ENCODE measurements around the gene TINAG.

Gene TINAG
- 0 reads per million in 3 donors for total RNA-seq

DNA sequence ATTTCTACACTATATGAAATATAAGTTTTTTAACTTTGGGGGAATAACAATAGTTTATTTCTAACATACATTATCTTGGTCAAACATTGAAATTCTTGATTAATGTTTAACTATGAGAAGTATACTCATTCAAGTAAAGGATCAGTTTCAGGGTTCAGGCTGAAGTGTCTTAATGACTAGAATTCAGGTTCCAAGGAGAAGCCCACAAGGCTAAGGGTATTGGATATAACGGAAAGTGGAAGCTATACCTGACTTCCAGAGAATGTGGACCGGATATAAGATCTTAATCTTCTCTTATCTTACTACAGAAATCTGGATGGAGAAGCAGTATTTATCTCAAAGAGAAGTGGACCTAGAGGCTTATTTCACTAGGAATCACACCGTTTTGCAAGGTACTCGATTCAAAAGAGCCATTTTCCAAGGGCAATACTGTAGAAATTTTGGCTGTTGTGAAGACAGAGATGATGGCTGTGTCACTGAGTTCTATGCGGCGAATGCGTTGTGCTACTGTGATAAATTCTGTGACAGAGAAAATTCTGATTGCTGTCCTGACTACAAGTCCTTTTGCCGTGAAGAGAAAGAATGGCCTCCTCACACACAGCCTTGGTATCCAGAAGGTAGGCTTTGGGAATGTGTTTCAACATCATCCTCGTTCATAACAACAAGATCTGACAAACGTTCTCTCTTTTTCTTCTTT lies at the start of gene TINAG:
TSS of gene TINAG (plus strand) at position 153 of the 697 bp plus-strand sequence. CDS start at position 263, 110 bp downstream.
- no peaks in the 10 kb centered on the region for H3K9me3 ChIP-seq (ENCODE audit: control insufficient read depth, low read length)
- H3K36me3 ChIP-seq (ENCODE audit: control insufficient read depth, insufficient read depth, low read length): no peaks in the 10 kb centered on the region
- H3K27me3 ChIP-seq (replicated peaks; ENCODE audit: control insufficient read depth, insufficient read depth, low read length, poor library complexity, severe bottlenecking): no peaks in the 10 kb centered on the region
- H3K27ac ChIP-seq (ENCODE audit: insufficient read depth, low read length, poor library complexity, severe bottlenecking): no peak within 1 kb of the TSS
- no peak for DNase-seq
- H3K4me3 ChIP-seq (ENCODE audit: insufficient read depth, low read depth, low read length, poor library complexity, severe bottlenecking): no peak within 1 kb of the TSS
- no peaks in the 10 kb centered on the region for H3K4me1 ChIP-seq (ENCODE audit: control insufficient read depth, insufficient read depth, low read length, poor library complexity, severe bottlenecking)

DNA sequence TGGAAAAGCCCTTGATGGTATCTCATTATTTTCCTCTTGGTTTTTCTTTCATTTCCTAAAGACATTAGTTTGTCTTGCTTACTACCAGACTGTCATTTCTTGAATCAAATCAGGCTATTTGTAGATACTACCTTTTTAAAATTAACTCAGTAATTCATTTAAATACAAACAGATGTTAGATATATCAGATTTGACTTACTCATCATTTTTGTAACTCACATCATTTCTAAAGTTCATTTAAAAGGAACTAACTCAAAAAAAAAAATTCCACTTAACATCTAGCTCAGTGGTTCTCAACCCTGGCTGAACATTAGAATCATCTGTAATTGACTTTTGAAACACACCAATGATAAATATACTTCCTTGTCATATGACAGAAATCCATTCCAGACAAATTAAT lies 48.2 kb upstream of the TINAG start:
- H3K27ac ChIP-seq (ENCODE audit: insufficient read depth, low read length, poor library complexity, severe bottlenecking): no peak overlapping the region
- no peaks in the 10 kb centered on the region for H3K36me3 ChIP-seq (ENCODE audit: control insufficient read depth, insufficient read depth, low read length)
- DNase-seq: no peak
- H3K4me3 ChIP-seq (ENCODE audit: insufficient read depth, low read depth, low read length, poor library complexity, severe bottlenecking): no peak overlapping the region
- H3K9me3 ChIP-seq (ENCODE audit: control insufficient read depth, low read length): no peaks in the 10 kb centered on the region
- no peaks in the 10 kb centered on the region for H3K4me1 ChIP-seq (ENCODE audit: control insufficient read depth, insufficient read depth, low read length, poor library complexity, severe bottlenecking)
- no peaks in the 10 kb centered on the region for H3K27me3 ChIP-seq (replicated peaks; ENCODE audit: control insufficient read depth, insufficient read depth, low read length, poor library complexity, severe bottlenecking)

DNA sequence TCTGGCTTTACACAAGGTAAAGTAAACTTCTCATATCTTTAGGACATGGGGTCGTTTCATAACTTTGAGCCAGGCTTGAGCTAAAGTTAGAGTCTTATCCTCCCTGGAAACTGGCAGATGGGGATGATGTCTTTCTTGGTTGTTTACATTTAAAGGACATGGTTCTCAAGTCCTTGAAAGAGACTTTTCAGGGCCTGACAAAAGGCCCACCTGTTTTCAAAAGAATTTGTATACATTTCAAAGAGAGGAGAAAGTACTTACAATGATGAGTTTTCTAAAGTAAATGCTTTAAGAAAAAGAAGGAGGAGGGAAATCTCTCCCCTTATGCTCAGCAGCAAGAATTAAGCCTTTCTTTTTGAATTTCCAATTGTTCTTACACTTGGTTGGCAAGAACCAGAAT lies 45.7 kb upstream of the TINAG start:
- DNase-seq: no peak
- Histone ChIP-seq H3K27me3 (replicated peaks; ENCODE audit: control insufficient read depth, insufficient read depth, low read length, poor library complexity, severe bottlenecking) (no peaks in the 10 kb centered on the region), H3K4me1 (ENCODE audit: control insufficient read depth, insufficient read depth, low read length, poor library complexity, severe bottlenecking) (no peaks in the 10 kb centered on the region), H3K9me3 (ENCODE audit: control insufficient read depth, low read length) (no peaks in the 10 kb centered on the region), H3K4me3 (ENCODE audit: insufficient read depth, low read depth, low read length, poor library complexity, severe bottlenecking) (no peak overlapping the region), H3K27ac (ENCODE audit: insufficient read depth, low read length, poor library complexity, severe bottlenecking) (no peak overlapping the region), H3K36me3 (ENCODE audit: control insufficient read depth, insufficient read depth, low read length) (no peaks in the 10 kb centered on the region)

DNA sequence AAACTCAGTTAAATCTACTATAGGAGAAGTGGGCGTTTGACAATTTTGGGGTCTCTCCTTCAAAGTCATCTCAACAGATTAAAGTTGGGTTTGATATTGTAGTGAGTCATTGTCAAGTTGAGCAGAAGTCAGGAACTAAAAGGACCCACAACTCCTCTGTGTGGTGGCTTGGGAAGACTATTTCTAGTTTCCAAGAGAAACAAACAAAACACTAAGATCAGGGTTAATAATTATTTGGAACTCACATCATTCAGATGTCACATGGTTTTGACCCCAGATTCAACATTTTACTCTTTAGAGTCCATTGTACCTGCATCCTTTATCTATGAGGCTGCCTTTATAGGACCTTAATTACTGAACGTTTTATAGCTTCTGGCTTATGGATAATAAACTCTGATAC lies 45.3 kb upstream of the TINAG start:
- no peaks in the 10 kb centered on the region for H3K27me3 ChIP-seq (replicated peaks; ENCODE audit: control insufficient read depth, insufficient read depth, low read length, poor library complexity, severe bottlenecking)
- H3K4me3 ChIP-seq (ENCODE audit: insufficient read depth, low read depth, low read length, poor library complexity, severe bottlenecking): no peak overlapping the region
- no peaks in the 10 kb centered on the region for H3K36me3 ChIP-seq (ENCODE audit: control insufficient read depth, insufficient read depth, low read length)
- no peak for DNase-seq
- H3K9me3 ChIP-seq (ENCODE audit: control insufficient read depth, low read length): no peaks in the 10 kb centered on the region
- H3K4me1 ChIP-seq (ENCODE audit: control insufficient read depth, insufficient read depth, low read length, poor library complexity, severe bottlenecking): no peaks in the 10 kb centered on the region
- no peak overlapping the region for H3K27ac ChIP-seq (ENCODE audit: insufficient read depth, low read length, poor library complexity, severe bottlenecking)

GRCh38 chr6:54264581-54265272 lies 43.5 kb upstream of the TINAG start:
- H3K36me3 ChIP-seq (ENCODE audit: control insufficient read depth, insufficient read depth, low read length): no peaks in the 10 kb centered on the region
- no peak overlapping the region for H3K4me3 ChIP-seq (ENCODE audit: insufficient read depth, low read depth, low read length, poor library complexity, severe bottlenecking)
- DNase-seq: no peak
- H3K27me3 ChIP-seq (replicated peaks; ENCODE audit: control insufficient read depth, insufficient read depth, low read length, poor library complexity, severe bottlenecking): no peaks in the 10 kb centered on the region
- no peaks in the 10 kb centered on the region for H3K9me3 ChIP-seq (ENCODE audit: control insufficient read depth, low read length)
- no peaks in the 10 kb centered on the region for H3K4me1 ChIP-seq (ENCODE audit: control insufficient read depth, insufficient read depth, low read length, poor library complexity, severe bottlenecking)
- H3K27ac ChIP-seq (ENCODE audit: insufficient read depth, low read length, poor library complexity, severe bottlenecking): no peak overlapping the region

DNA sequence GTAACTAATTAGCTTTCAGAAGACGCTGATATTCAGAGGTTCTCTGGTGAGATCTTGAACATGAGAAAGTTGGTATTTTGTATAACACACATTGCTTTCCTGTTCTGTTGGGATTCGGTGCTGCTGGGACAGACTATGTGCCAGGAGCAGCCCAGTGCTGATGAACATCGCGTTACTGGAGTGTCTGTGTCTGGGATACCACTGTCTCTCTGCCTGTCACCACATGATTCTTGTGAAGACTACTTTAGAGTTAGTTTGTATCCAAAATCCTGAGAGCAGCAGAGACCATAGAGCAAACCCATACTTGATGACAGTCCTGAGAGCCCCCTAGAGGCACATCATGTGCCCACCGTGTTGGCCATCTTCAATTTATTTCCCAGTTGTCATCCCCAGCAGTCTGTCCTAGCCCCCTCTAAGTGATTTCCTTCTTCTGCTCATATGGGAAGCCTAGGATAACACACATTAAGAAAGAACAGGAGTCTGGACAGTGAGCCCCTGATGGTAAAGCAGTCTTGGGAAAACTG lies 41.8 kb upstream of the TINAG start:
- H3K9me3 ChIP-seq (ENCODE audit: control insufficient read depth, low read length): no peaks in the 10 kb centered on the region
- DNase-seq: no peak
- H3K4me1 ChIP-seq (ENCODE audit: control insufficient read depth, insufficient read depth, low read length, poor library complexity, severe bottlenecking): no peaks in the 10 kb centered on the region
- H3K36me3 ChIP-seq (ENCODE audit: control insufficient read depth, insufficient read depth, low read length): no peaks in the 10 kb centered on the region
- H3K27ac ChIP-seq (ENCODE audit: insufficient read depth, low read length, poor library complexity, severe bottlenecking): no peak overlapping the region
- no peak overlapping the region for H3K4me3 ChIP-seq (ENCODE audit: insufficient read depth, low read depth, low read length, poor library complexity, severe bottlenecking)
- H3K27me3 ChIP-seq (replicated peaks; ENCODE audit: control insufficient read depth, insufficient read depth, low read length, poor library complexity, severe bottlenecking): no peaks in the 10 kb centered on the region

DNA sequence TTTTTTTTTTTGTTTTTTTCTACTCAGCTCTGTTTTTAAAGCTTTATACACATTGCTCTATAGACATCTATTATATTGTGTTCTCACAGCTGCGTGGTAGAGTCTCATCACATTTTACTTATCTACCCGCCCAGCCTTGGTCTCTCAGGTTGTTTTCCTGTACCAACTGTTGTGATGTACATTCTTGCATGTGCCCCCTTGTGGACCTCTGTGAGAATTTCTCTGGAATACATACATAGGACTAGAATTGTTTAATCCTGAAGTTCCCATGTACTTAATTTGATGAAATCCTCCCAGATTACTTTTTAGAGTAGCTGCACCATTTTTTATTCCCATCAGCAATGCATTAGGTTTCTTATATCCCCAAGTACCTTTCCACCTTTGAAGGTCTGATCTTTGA lies 40.4 kb upstream of the TINAG start:
- Histone ChIP-seq H3K27ac (ENCODE audit: insufficient read depth, low read length, poor library complexity, severe bottlenecking) (no peak overlapping the region), H3K4me3 (ENCODE audit: insufficient read depth, low read depth, low read length, poor library complexity, severe bottlenecking) (no peak overlapping the region), H3K27me3 (replicated peaks; ENCODE audit: control insufficient read depth, insufficient read depth, low read length, poor library complexity, severe bottlenecking) (no peaks in the 10 kb centered on the region), H3K36me3 (ENCODE audit: control insufficient read depth, insufficient read depth, low read length) (no peaks in the 10 kb centered on the region), H3K9me3 (ENCODE audit: control insufficient read depth, low read length) (no peaks in the 10 kb centered on the region), H3K4me1 (ENCODE audit: control insufficient read depth, insufficient read depth, low read length, poor library complexity, severe bottlenecking) (no peaks in the 10 kb centered on the region)
- DNase-seq: no peak

- H3K27me3 ChIP-seq (replicated peaks; ENCODE audit: control insufficient read depth, insufficient read depth, low read length, poor library complexity, severe bottlenecking): no peaks in the 10 kb centered on the region
- H3K4me1 ChIP-seq (ENCODE audit: control insufficient read depth, insufficient read depth, low read length, poor library complexity, severe bottlenecking): no peaks in the 10 kb centered on the region
- H3K4me3 ChIP-seq (ENCODE audit: insufficient read depth, low read depth, low read length, poor library complexity, severe bottlenecking): no peak overlapping the region
- no peaks in the 10 kb centered on the region for H3K9me3 ChIP-seq (ENCODE audit: control insufficient read depth, low read length)
- H3K27ac ChIP-seq (ENCODE audit: insufficient read depth, low read length, poor library complexity, severe bottlenecking): no peak overlapping the region
- no peaks in the 10 kb centered on the region for H3K36me3 ChIP-seq (ENCODE audit: control insufficient read depth, insufficient read depth, low read length)
- no peak for DNase-seq
Measured at GRCh38 chr6:54273214-54273820, 34.9 kb upstream of the TINAG start.

DNA sequence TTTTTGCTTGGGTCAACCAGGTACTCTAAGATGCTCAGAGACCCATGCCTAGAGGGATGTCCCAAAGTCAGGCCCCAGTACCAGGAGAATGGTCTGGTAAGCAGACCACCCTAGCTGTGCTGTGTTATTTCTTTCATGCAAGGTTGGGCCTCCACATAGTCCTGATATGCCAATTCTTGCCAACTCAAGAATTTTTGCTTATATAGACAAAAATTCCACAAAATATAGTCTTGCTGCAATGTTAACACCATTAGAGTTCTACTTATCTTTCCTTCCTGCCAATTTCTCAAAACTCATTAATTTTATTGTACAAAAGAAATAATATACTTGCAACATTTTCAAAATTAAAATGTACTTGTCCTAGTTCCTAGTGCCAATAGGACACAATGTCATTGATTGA lies 33.9 kb upstream of the TINAG start:
- no peaks in the 10 kb centered on the region for H3K4me1 ChIP-seq (ENCODE audit: control insufficient read depth, insufficient read depth, low read length, poor library complexity, severe bottlenecking)
- H3K27ac ChIP-seq (ENCODE audit: insufficient read depth, low read length, poor library complexity, severe bottlenecking): no peak overlapping the region
- H3K9me3 ChIP-seq (ENCODE audit: control insufficient read depth, low read length): no peaks in the 10 kb centered on the region
- DNase-seq: no peak
- no peak overlapping the region for H3K4me3 ChIP-seq (ENCODE audit: insufficient read depth, low read depth, low read length, poor library complexity, severe bottlenecking)
- H3K36me3 ChIP-seq (ENCODE audit: control insufficient read depth, insufficient read depth, low read length): no peaks in the 10 kb centered on the region
- no peaks in the 10 kb centered on the region for H3K27me3 ChIP-seq (replicated peaks; ENCODE audit: control insufficient read depth, insufficient read depth, low read length, poor library complexity, severe bottlenecking)

GRCh38 chr6:54282186-54282585 lies 26.1 kb upstream of the TINAG start:
- no peaks in the 10 kb centered on the region for H3K9me3 ChIP-seq (ENCODE audit: control insufficient read depth, low read length)
- no peaks in the 10 kb centered on the region for H3K27me3 ChIP-seq (replicated peaks; ENCODE audit: control insufficient read depth, insufficient read depth, low read length, poor library complexity, severe bottlenecking)
- DNase-seq: no peak
- no peak overlapping the region for H3K27ac ChIP-seq (ENCODE audit: insufficient read depth, low read length, poor library complexity, severe bottlenecking)
- H3K4me3 ChIP-seq (ENCODE audit: insufficient read depth, low read depth, low read length, poor library complexity, severe bottlenecking): no peak overlapping the region
- no peaks in the 10 kb centered on the region for H3K4me1 ChIP-seq (ENCODE audit: control insufficient read depth, insufficient read depth, low read length, poor library complexity, severe bottlenecking)
- H3K36me3 ChIP-seq (ENCODE audit: control insufficient read depth, insufficient read depth, low read length): no peaks in the 10 kb centered on the region

All from effector memory CD4-positive, alpha-beta T cell (primary cell).